Nephron (organoid): ENCODE results near the gene FAM81A.

Source experiments
- H3K27ac Mint-ChIP-seq, 3 experiments: 2 replicates each; pipeline ENCODE4 v1.8.0; 2020; ENCODE audit warnings: mixed read lengths in 3 of 3, mild to moderate bottlenecking in 2 of 3, moderate library complexity in 1 of 3
- H3K27me3 Mint-ChIP-seq: 2 replicates; pipeline ENCODE4 v1.8.0; 2021; ENCODE audit warnings: low read depth, mild to moderate bottlenecking, moderate library complexity, mixed read lengths
- H3K36me3 Mint-ChIP-seq: 2 replicates; pipeline ENCODE4 v1.8.0; 2020; ENCODE audit warnings: low read depth, mixed read lengths
- H3K4me1 Mint-ChIP-seq: 2 replicates; pipeline ENCODE4 v1.8.0; 2020; ENCODE audit warnings: mixed read lengths
- H3K4me3 Mint-ChIP-seq, 3 experiments: 2 replicates each; pipeline ENCODE4 v1.8.0; 2020; ENCODE audit warnings: mild to moderate bottlenecking in 3 of 3, mixed read lengths in 3 of 3, moderate library complexity in 2 of 3
- H3K9me3 Mint-ChIP-seq: 2 replicates; pipeline ENCODE4 v1.8.0; 2020; ENCODE audit warnings: mixed read lengths
- CTCF ChIP-seq, 3 experiments: fragments of 200-600 bp; sonication (generic); IDR thresholded peaks; one replicate each; pipeline ENCODE4 v1.5.0; 2021; ENCODE audit warnings: antibody characterized with exemption in 3 of 3; ENCODE audit not compliant: unreplicated experiment in 3 of 3

The FAM81A gene

GRCh38 chr15:59570315-59570714 lies 132.3 kb downstream of the FAM81A start:
- Mint-ChIP-seq H3K4me3 (no peak overlapping the region), H3K36me3 (peaks cover 5% of the 10 kb centered on the region), H3K4me1 (no peaks in the 10 kb centered on the region), H3K9me3 (peaks cover 12% of the 10 kb centered on the region), H3K27me3 (no peaks in the 10 kb centered on the region), H3K27ac (no peak overlapping the region)
- TF ChIP-seq CTCF (IDR thresholded peaks at IDR 0.05; ENCODE audit: unreplicated experiment in 3 of 3), result no peak

GRCh38 chr15:59571606-59572005 lies 133.6 kb downstream of the FAM81A start:
- Mint-ChIP-seq H3K9me3 (peaks cover 4% of the 10 kb centered on the region), H3K27ac (no peak overlapping the region), H3K27me3 (no peaks in the 10 kb centered on the region), H3K4me3 (no peak overlapping the region), H3K36me3 (peaks cover 4% of the 10 kb centered on the region), H3K4me1 (no peaks in the 10 kb centered on the region)
- no peak for TF ChIP-seq CTCF (IDR thresholded peaks at IDR 0.05; ENCODE audit: unreplicated experiment in 3 of 3)
